ENCODE measurements around the gene SLC5A6. TPM values are rescaled to one million over a fixed set of nuclear protein-coding genes. Genes with fewer than 3 reads are reported as not detected.

SLC5A6 gene
- total RNA-seq, 1 donor from 2014 or later = 66.7 TPM

DNA sequence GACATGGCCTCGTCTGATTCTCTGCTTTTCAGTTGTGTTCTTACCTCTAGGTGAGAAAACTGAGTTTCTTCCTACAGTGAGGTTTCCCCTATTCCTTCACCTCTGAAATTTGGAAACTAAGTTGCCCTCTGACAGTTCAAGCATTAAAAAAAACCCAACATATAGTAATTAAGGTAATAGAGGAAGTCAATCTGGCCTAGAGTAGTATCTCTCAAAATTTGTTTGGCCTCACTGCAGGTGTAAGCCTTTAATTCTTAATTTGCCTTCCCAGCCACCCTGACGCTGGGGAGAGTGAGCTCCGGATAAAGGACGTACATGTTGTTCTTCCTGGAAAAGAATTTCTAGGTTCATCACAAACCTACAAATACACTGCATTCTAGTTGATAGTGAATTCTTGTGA, 6.5 kb upstream of the SLC5A6 start:
- DNase-seq (ENCODE audit: low spot score, unreplicated experiment) = no peak
- H3K4me1 Mint-ChIP-seq (ENCODE audit: low read depth) = peaks cover 18% of the 10 kb centered on the region
- no peaks in the 10 kb centered on the region for H3K9me3 Mint-ChIP-seq (ENCODE audit: low read depth)
- peaks cover 24% of the 10 kb centered on the region for H3K36me3 Mint-ChIP-seq (ENCODE audit: insufficient read depth)
- peak overlapping the region; percentile 10 for H3K4me3 Mint-ChIP-seq (ENCODE audit: low read depth)
- TF ChIP-seq, protein P1, sequence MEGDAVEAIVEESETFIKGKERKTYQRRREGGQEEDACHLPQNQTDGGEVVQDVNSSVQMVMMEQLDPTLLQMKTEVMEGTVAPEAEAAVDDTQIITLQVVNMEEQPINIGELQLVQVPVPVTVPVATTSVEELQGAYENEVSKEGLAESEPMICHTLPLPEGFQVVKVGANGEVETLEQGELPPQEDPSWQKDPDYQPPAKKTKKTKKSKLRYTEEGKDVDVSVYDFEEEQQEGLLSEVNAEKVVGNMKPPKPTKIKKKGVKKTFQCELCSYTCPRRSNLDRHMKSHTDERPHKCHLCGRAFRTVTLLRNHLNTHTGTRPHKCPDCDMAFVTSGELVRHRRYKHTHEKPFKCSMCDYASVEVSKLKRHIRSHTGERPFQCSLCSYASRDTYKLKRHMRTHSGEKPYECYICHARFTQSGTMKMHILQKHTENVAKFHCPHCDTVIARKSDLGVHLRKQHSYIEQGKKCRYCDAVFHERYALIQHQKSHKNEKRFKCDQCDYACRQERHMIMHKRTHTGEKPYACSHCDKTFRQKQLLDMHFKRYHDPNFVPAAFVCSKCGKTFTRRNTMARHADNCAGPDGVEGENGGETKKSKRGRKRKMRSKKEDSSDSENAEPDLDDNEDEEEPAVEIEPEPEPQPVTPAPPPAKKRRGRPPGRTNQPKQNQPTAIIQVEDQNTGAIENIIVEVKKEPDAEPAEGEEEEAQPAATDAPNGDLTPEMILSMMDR (IDR thresholded peaks at IDR 0.05; ENCODE audit: unreplicated experiment) = no peak
- no peak overlapping the region for H3K27ac Mint-ChIP-seq
- H3K27me3 Mint-ChIP-seq = no peaks in the 10 kb centered on the region

DNA sequence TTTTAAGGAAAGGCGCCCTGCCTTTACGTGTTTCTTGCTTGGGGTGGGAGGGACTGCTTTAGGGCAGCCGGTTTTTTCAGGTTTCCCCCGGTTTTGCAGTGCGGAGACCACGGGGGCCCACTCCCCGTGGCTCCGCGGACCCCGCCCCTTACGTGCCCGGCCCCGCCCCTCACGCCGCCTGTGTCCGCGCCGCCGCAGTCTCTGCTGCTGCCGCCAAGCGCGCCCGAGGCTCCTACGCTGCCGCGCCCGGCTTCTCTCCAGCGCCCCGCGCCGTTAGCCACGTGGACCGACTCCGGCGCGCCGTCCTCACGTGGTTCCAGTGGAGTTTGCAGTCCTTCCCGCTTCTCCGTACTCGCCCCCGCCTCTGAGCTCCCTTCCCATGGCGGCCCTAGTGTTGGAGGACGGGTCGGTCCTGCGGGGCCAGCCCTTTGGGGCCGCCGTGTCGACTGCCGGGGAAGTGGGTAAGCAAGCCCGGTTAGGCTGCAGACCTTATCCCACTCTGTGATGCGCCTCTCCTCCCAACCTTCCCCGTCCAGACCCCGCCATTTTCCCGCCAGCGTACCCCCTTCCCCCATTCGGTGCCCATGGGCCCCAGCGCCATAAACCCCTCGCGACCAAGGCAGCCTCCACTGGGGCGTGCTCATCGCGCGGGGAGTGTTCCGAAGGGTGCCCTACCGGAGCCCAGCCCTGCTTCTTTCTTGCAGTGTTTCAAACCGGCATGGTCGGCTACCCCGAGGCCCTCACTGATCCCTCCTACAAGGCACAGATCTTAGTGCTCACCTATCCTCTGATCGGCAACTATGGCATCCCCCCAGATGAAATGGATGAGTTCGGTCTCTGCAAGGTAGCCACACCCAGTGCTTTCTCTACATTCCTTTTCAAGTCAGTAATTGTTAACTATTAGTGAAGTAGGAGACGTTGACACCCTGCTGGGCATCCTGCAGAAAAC, 5.4 kb upstream of the SLC5A6 start, which contains the start of gene CAD:
Gene CAD (plus strand): TSS at position 197 of the 949 bp plus-strand sequence. CDS start 183 bp downstream, at position 380.
- TF ChIP-seq, protein P1 (IDR thresholded peaks at IDR 0.05; ENCODE audit: unreplicated experiment) = peak; percentile 9
- DNase-seq (ENCODE audit: low spot score, unreplicated experiment) = peak; percentile 80
- peak within 1 kb of the TSS; percentile 95 for H3K27ac Mint-ChIP-seq
- no peaks in the 10 kb centered on the region for H3K9me3 Mint-ChIP-seq (ENCODE audit: low read depth)
- no peaks in the 10 kb centered on the region for H3K27me3 Mint-ChIP-seq
- H3K4me1 Mint-ChIP-seq (ENCODE audit: low read depth) = peaks cover 24% of the 10 kb centered on the region
- peak within 1 kb of the TSS; percentile 92 for H3K4me3 Mint-ChIP-seq (ENCODE audit: low read depth)
- peaks cover 22% of the 10 kb centered on the region for H3K36me3 Mint-ChIP-seq (ENCODE audit: insufficient read depth)

DNA sequence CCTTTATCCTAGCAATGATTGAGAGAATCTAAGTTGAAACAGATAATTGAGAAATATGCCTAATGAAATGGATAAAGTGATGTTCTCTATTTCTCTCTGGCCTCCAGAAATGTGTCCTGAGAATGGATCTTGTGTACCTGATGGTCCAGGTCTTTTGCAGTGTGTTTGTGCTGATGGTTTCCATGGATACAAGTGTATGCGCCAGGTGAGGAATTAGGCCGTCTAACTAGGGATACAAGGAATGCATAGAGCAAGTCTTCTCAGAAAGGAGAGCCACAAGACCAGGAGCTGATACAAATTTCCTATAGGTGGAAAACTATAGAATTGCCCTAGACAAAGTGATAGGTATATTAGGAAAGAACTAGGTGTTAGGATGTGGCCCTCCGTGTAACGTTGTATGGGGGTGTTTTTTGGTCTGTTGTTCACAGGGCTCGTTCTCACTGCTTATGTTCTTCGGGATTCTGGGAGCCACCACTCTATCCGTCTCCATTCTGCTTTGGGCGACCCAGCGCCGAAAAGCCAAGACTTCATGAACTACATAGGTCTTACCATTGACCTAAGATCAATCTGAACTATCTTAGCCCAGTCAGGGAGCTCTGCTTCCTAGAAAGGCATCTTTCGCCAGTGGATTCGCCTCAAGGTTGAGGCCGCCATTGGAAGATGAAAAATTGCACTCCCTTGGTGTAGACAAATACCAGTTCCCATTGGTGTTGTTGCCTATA, 4.5 kb upstream of the SLC5A6 start:
- Mint-ChIP-seq H3K4me3 (ENCODE audit: low read depth) (peak overlapping the region; percentile 92), H3K27ac (peak overlapping the region; percentile 95), H3K4me1 (ENCODE audit: low read depth) (peaks cover 24% of the 10 kb centered on the region), H3K36me3 (ENCODE audit: insufficient read depth) (peaks cover 19% of the 10 kb centered on the region), H3K9me3 (ENCODE audit: low read depth) (no peaks in the 10 kb centered on the region), H3K27me3 (no peaks in the 10 kb centered on the region)
- DNase-seq (ENCODE audit: low spot score, unreplicated experiment) = no peak
- TF ChIP-seq, protein P1 (IDR thresholded peaks at IDR 0.05; ENCODE audit: unreplicated experiment) = no peak

DNA sequence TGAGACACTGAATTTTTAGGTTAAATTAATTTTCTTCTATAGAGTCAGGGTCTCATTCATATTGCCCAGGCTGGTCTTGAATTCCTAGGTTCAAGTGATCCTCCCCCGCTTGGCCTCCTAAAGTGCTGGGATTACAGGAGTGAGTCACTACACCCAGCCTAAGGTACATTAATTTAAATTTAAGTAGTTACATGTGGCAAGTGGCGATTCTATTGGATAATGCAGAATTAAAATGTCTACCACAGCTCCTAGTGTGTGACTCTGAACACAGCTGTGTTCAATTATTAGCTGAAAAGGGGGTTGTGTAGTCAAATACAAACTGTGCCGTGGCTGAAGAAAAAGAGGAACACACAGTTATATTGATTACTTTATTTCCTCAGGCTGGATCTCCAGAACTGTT, 2.9 kb upstream of the SLC5A6 start:
- Mint-ChIP-seq H3K4me3 (ENCODE audit: low read depth) (no peak overlapping the region), H3K4me1 (ENCODE audit: low read depth) (peaks cover 27% of the 10 kb centered on the region), H3K27ac (no peak overlapping the region), H3K9me3 (ENCODE audit: low read depth) (no peaks in the 10 kb centered on the region), H3K27me3 (no peaks in the 10 kb centered on the region), H3K36me3 (ENCODE audit: insufficient read depth) (peaks cover 8% of the 10 kb centered on the region)
- TF ChIP-seq, protein P1 (IDR thresholded peaks at IDR 0.05; ENCODE audit: unreplicated experiment) = no peak
- DNase-seq (ENCODE audit: low spot score, unreplicated experiment) = no peak
